Keratinocyte (primary cell): ENCODE results near the gene TNXB.
"Not testable (repeated sequence)": the region's sequence is repeated elsewhere in the genome, so short reads cannot be mapped to it uniquely, and the experiment has no call there.

ENCODE experiments used
- EZH2 ChIP-seq: IDR thresholded peaks from one replicate; pipeline ENCODE4 v1.6.1; 2012; ENCODE audit warnings: inconsistent platforms, mild to moderate bottlenecking, low read length, moderate library complexity
- TF ChIP-seq, protein P1 (sequence below), 3 experiments: IDR thresholded peaks in 1 of 3; conservative IDR thresholded peaks in 1 of 3; optimal IDR thresholded peaks in 1 of 3; 2 replicates in 2 of 3; 3 replicates in 1 of 3; pipeline versions ENCODE3 to v1.5.1; 2011; ENCODE audit warnings: low read length in 3 of 3, mild to moderate bottlenecking in 3 of 3, moderate library complexity in 2 of 3, control low read depth in 1 of 3, inconsistent platforms in 1 of 3; ENCODE audit not compliant: insufficient read depth in 2 of 3; ENCODE audit errors: extremely low read depth in 1 of 3

DNA sequence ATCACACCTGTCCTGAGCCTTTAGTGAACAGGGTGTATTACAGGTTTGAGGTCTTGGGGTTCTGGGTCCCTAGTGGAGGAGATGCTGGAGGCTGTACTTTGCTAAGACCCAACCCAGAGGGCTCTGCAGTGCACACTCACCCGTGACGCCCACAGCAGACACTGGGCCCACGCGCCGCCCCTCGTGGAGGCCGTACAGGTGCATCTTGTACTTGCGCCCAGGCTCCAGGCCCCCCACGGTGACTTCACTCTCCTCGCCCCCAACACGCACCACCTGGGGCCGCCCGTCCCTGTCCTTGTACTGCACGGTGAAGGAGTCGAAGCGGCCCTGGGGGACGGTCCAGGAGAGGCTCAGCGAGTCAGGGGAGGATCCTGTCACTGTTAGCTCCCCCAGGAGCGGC lies 41.6 kb downstream of the TNXB start:
- TF ChIP-seq, protein P1, sequence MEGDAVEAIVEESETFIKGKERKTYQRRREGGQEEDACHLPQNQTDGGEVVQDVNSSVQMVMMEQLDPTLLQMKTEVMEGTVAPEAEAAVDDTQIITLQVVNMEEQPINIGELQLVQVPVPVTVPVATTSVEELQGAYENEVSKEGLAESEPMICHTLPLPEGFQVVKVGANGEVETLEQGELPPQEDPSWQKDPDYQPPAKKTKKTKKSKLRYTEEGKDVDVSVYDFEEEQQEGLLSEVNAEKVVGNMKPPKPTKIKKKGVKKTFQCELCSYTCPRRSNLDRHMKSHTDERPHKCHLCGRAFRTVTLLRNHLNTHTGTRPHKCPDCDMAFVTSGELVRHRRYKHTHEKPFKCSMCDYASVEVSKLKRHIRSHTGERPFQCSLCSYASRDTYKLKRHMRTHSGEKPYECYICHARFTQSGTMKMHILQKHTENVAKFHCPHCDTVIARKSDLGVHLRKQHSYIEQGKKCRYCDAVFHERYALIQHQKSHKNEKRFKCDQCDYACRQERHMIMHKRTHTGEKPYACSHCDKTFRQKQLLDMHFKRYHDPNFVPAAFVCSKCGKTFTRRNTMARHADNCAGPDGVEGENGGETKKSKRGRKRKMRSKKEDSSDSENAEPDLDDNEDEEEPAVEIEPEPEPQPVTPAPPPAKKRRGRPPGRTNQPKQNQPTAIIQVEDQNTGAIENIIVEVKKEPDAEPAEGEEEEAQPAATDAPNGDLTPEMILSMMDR (optimal IDR thresholded peaks at IDR 0.05 in 1 of 3, IDR thresholded peaks at IDR 0.05 in 1 of 3, conservative IDR thresholded peaks at IDR 0.05 in 1 of 3; ENCODE audit: extremely low read depth in 1 of 3, insufficient read depth in 2 of 3, low read length in 3 of 3), result not testable (repeated sequence)
- not testable (repeated sequence) for TF ChIP-seq EZH2
